PFSK-1 (cell line): ENCODE measurements around the gene TSC2.

ENCODE experiments used
- POLR2AphosphoS5 ChIP-seq: IDR thresholded peaks from 2 replicates; pipeline ENCODE4 v1.6.1; 2012; ENCODE audit warnings: low read depth, mild to moderate bottlenecking, control low read depth, low read length, moderate library complexity
- REST ChIP-seq, 2 experiments: IDR thresholded peaks; 2 replicates each; pipeline versions ENCODE4 v1.6.1 to v1.8.0; 2011 to 2012; ENCODE audit warnings: low read depth in 2 of 2, low read length in 2 of 2, control low read depth in 1 of 2, inconsistent platforms in 1 of 2, mild to moderate bottlenecking in 1 of 2, moderate library complexity in 1 of 2; ENCODE audit not compliant: insufficient read depth in 1 of 2
- SIN3A ChIP-seq: IDR thresholded peaks from 2 replicates; pipeline ENCODE4 v1.6.1; 2012; ENCODE audit warnings: mild to moderate bottlenecking, low read length, moderate library complexity, borderline replicate concordance; ENCODE audit not compliant: insufficient read depth

GRCh38 chr16:2009791-2010510, 37.8 kb upstream of the TSC2 start, which contains the start of gene ZNF598:
- TF ChIP-seq REST (IDR thresholded peaks at IDR 0.05; ENCODE audit: insufficient read depth in 1 of 2, low read depth in 2 of 2, low read length in 2 of 2) (peak in 1 of 2 experiments; percentile 39; a peak in 2 of 4 replicates), POLR2AphosphoS5 (peak; percentile 71), SIN3A (no peak)
